PFSK-1 (cell line): ENCODE data around the gene COQ10B.

ENCODE experiments used
- FOXP2 ChIP-seq: optimal IDR thresholded peaks from 2 replicates; pipeline ENCODE3; 2011; ENCODE audit warnings: borderline replicate concordance, control low read depth, inconsistent platforms; ENCODE audit not compliant: insufficient read depth; ENCODE audit errors: extremely low read length, extremely low read depth
- POLR2AphosphoS5 ChIP-seq: IDR thresholded peaks from 2 replicates; pipeline ENCODE4 v1.6.1; 2012; ENCODE audit warnings: low read depth, mild to moderate bottlenecking, control low read depth, low read length, moderate library complexity
- SIN3A ChIP-seq: IDR thresholded peaks from 2 replicates; pipeline ENCODE4 v1.6.1; 2012; ENCODE audit warnings: mild to moderate bottlenecking, low read length, moderate library complexity, borderline replicate concordance; ENCODE audit not compliant: insufficient read depth
- TAF1 ChIP-seq: IDR thresholded peaks from 2 replicates; pipeline ENCODE4 v1.6.1; 2012; ENCODE audit warnings: low read length, control low read depth, borderline replicate concordance; ENCODE audit not compliant: insufficient read depth
- TF ChIP-seq, protein P1 (sequence below), 2 experiments: IDR thresholded peaks; 2 replicates each; pipeline versions ENCODE4 v1.6.1 to v1.8.0; 2011 to 2012; ENCODE audit warnings: low read depth in 2 of 2, low read length in 2 of 2, control low read depth in 1 of 2, inconsistent platforms in 1 of 2, mild to moderate bottlenecking in 1 of 2, moderate library complexity in 1 of 2; ENCODE audit not compliant: insufficient read depth in 1 of 2

Gene COQ10B

DNA sequence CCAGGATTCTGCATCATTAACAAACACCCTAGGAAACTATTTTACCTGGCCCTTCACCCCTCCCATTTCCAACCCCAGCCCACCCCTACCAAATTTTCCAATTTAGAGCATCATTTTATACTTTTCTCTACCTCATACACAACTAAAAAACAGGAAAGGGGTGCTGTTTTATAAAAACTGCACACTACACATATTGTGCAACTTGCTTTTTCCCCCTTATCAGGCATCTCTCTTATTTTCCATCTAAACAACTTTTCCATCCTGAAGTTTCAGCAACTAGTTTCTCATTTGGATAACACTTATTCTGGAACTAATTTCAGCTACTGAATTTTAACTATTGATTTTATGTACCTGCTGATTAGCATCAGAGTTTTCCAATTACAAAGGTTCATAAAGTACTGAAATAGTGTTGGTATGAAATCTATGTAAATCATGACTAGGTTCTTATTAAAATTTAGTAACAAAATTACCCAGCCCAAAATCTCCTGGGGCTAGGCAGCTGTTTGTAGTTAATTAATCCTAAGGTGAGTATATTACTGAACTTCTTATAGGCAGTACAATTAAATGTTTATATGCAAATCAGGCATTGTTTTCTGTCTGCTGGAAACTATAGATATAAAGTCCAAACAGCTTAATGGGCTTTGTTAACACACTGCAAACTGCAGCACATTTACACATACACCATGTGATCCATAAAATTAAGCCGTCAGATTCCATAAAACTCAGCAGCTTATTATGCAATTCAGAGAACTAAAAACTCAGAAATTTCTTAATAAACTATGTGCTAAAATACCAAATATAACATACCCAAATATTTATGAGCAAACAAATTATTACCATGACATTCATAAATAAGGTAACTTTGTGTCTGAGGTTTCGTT lies 26.4 kb upstream of the COQ10B start:
- TF ChIP-seq FOXP2: no peak
- no peak for TF ChIP-seq TAF1
- no peak for TF ChIP-seq SIN3A
- no peak for TF ChIP-seq POLR2AphosphoS5
- TF ChIP-seq, protein P1, sequence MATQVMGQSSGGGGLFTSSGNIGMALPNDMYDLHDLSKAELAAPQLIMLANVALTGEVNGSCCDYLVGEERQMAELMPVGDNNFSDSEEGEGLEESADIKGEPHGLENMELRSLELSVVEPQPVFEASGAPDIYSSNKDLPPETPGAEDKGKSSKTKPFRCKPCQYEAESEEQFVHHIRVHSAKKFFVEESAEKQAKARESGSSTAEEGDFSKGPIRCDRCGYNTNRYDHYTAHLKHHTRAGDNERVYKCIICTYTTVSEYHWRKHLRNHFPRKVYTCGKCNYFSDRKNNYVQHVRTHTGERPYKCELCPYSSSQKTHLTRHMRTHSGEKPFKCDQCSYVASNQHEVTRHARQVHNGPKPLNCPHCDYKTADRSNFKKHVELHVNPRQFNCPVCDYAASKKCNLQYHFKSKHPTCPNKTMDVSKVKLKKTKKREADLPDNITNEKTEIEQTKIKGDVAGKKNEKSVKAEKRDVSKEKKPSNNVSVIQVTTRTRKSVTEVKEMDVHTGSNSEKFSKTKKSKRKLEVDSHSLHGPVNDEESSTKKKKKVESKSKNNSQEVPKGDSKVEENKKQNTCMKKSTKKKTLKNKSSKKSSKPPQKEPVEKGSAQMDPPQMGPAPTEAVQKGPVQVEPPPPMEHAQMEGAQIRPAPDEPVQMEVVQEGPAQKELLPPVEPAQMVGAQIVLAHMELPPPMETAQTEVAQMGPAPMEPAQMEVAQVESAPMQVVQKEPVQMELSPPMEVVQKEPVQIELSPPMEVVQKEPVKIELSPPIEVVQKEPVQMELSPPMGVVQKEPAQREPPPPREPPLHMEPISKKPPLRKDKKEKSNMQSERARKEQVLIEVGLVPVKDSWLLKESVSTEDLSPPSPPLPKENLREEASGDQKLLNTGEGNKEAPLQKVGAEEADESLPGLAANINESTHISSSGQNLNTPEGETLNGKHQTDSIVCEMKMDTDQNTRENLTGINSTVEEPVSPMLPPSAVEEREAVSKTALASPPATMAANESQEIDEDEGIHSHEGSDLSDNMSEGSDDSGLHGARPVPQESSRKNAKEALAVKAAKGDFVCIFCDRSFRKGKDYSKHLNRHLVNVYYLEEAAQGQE (IDR thresholded peaks at IDR 0.05; ENCODE audit: insufficient read depth in 1 of 2, low read depth in 2 of 2, low read length in 2 of 2): no peak

DNA sequence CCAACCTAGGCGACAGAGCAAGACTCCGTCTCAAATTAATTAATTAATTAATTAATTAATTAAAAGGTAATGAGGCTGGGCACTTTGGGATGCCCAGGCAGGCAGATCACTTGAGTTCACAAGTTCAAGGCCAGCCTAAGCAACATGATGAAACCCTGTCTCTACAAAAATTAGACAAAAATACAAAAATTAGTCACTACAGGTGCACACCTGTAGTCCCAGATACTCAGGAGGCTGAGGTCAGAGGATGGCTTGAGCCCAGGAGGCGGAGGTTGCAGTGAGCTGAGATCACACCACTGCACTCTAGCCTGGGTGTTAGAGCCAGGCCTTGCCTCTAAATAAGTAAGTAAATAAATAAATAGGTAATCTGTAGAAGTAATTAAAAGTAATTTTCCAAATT lies 25.4 kb upstream of the COQ10B start:
- TF ChIP-seq SIN3A (no peak), TAF1 (no peak), FOXP2 (no peak), POLR2AphosphoS5 (no peak)
- TF ChIP-seq, protein P1 (IDR thresholded peaks at IDR 0.05; ENCODE audit: insufficient read depth in 1 of 2, low read depth in 2 of 2, low read length in 2 of 2): no peak

DNA sequence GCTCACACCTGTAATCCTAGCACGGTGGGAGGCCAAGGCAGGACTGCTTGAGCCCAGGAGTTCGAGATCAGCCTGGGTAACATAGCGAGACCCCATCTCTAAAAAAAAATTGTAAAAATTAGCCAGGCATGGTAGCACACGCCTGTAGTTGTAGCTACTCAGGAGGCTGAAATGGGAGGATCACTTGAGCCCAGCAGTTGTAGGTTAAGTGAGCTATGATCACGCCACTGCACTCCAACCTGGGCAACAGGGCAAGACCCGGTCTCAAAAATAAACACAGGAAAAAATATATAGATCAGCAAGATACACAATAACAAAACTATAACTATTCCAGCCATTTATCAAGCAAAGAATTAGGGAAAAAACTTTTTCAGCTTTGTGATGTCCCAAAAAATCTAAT lies 21.5 kb upstream of the COQ10B start:
- no peak for TF ChIP-seq POLR2AphosphoS5
- no peak for TF ChIP-seq SIN3A
- TF ChIP-seq, protein P1 (IDR thresholded peaks at IDR 0.05; ENCODE audit: insufficient read depth in 1 of 2, low read depth in 2 of 2, low read length in 2 of 2): no peak
- no peak for TF ChIP-seq FOXP2
- no peak for TF ChIP-seq TAF1

DNA sequence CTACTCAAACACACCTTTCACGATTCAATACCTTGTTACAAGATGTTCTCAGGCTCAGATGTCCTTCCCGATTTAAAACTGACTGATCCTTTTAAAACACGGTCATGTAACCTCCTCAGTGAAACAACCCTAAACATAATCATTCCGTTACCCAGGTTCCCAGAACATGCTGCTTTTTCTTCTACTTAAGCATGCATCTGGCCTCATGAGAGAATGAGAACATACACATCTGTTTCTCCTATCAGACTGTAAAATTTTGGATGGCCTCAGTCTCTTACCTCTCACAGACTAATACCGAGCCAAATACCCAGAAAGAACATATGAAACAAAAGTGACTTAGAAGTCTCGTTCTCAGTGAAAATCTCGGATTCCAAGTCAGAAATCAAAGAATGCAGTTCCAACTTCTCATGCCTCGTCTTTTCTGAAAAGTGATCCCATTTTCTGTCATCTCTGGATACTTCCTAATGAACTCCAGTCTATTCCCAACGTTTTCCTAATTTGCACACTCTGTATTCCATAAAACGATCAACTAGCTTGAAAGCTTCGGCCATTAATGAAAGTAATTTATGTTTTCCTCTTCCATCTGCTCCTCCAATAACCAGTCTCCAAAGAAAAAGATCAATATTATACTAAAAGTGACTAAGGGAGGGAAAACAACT lies 19.4 kb upstream of the COQ10B start:
- no peak for TF ChIP-seq POLR2AphosphoS5

DNA sequence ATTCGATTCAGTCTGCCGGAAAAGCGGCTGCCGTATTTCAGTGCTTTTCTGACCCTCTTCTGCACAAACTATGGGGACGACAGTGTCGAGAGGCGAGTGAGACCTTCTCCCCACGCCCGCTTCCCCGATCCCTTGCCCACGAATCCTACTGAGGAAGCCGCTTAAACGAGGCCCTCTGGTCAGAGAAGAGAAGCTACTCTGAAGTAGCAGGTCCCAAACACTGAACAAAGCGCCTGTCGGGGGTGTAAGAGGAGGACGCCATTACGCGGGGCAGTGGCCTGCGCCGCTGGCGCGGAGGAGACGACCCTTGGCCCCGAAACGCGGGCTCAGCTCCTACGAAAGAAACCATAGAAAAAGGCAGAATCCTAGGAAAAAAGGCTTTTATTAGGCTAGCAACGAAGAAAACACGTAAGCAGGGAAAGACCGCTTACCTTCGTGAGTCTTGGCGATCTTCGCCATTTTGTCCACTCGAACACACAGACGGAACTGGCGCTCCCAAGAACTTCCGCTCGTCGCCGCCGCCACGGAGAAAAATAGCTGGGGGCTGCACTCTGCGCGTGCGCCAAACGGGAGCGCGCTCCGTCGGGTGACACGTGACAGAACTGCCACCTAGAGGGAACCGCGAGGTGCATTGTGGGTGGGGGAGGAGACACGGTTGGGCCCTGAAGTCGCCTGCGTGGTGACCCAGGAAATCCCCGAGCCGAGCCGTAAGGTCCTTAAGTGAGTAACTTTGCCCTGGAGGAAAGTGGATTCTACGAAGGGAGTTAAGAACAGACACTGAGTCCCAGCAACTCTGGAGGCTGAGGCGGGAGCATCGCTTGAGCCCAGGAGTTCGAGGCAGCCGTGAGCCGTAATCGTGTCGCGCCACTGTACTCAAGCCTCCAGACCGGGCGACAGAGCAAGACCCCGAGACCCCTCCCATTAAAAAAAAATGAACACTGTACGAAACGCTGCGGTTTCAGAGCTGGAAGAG lies 18.5 kb upstream of the COQ10B start, which contains the start of gene SF3B1:
Gene SF3B1 (minus strand): TSS at position 488 of the 973 bp plus-strand sequence. CDS start 29 bp downstream, at position 459.
- TF ChIP-seq SIN3A: no peak
- TF ChIP-seq POLR2AphosphoS5: peak; percentile 97
- TF ChIP-seq FOXP2: peak; percentile 10
- TF ChIP-seq TAF1: peak; percentile 94
- TF ChIP-seq, protein P1 (IDR thresholded peaks at IDR 0.05; ENCODE audit: insufficient read depth in 1 of 2, low read depth in 2 of 2, low read length in 2 of 2): peak in 1 of 2 experiments; percentile 39; a peak in 1 of 4 replicates
